Measurements from ENCODE around the gene TSPAN10. TPM values are rescaled to one million over a fixed set of nuclear protein-coding genes. Genes with fewer than 3 reads are reported as not detected.
A peak's percentile ranks its signal among the peaks of the same experiment; 100 is the strongest.

The TSPAN10 gene
- total and polyA plus RNA-seq, 9 of the 15 experiments (the other 6 are each of a cell fraction or from before 2014, with no cell fraction given) = 0.05 to 0.31 (median 0.13) TPM; not detected in 1

- TF ChIP-seq RREB1 (CRISPR knock-in tag; IDR thresholded peaks at IDR 0.05) (no peak), L3MBTL2 (IDR thresholded peaks at IDR 0.05) (0 out of 2 replicates have a peak, but pooled peaks have one; percentile 10)
- TF ChIP-seq, protein P1, sequence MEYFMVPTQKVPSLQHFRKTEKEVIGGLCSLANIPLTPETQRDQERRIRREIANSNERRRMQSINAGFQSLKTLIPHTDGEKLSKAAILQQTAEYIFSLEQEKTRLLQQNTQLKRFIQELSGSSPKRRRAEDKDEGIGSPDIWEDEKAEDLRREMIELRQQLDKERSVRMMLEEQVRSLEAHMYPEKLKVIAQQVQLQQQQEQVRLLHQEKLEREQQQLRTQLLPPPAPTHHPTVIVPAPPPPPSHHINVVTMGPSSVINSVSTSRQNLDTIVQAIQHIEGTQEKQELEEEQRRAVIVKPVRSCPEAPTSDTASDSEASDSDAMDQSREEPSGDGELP (CRISPR knock-in tag; IDR thresholded peaks at IDR 0.05; ENCODE audit: borderline replicate concordance) = peak; percentile 62
Measured at GRCh38 chr17:81667754-81668153, 30.8 kb downstream of the TSPAN10 start (continued).

DNA sequence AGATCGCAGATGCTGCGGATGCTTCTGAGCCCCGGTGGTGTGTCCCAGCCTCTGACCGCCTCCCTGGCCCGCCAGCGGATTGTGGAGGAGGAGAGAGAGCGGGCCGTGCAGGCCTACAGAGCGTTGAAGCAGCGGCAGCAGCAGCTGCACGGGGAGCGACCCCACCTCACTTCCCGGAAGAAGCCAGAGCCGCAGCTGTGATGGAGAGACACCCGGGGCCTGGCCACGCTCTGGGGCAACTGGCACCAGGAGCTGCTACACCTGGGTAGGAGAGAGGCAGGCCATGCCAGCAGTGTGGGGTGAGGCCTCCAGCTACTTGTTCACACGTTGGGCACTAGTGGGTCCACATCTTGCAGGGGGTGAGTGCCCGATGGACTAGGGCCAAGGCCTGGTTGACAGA lies 35.5 kb downstream of the TSPAN10 start:
- no peak overlapping the region for H3K4me3 ChIP-seq
- FAIRE-seq (no peak), ATAC-seq (no peak), DNase-seq (ENCODE audit: extremely low read depth in 1 of 4, low spot score in 3 of 4) (no peak)
- no peaks in the 10 kb centered on the region for H3K9me1 ChIP-seq (ENCODE audit: control insufficient read depth, insufficient read depth, low read length)
- in situ Hi-C loops (cut with MboI) = no loop called here
- H3K27me3 ChIP-seq (ENCODE audit: control insufficient read depth in 2 of 2, insufficient read depth in 2 of 2, low read length in 2 of 2) = no peaks in the 10 kb centered on the region
- WGBS (ENCODE audit: insufficient coverage, low coverage, missing lambda C conversion rate) = 89% methylated on average over 10 of the region's 18 CpGs
- ChIA-PET POLR2A (interaction anchor here (0.8 to 1.9 kb wide), 5 partner anchors 8 to 29 kb away, joined by 3 to 8 read pairs (median 4); partner anchors contain the start of genes ARL16 and HGS), CTCF (ENCODE audit: low intra/inter-chr PET ratio) (no interaction called here)
- no peaks in the 10 kb centered on the region for H4K20me1 ChIP-seq (replicated peaks; ENCODE audit: control insufficient read depth, insufficient read depth, low read length)
- BruUV-seq (replicated peaks) = no TSS peak
- H3K4me2 ChIP-seq (ENCODE audit: insufficient read depth, low read length) = no peak overlapping the region
- H3K27ac ChIP-seq (ENCODE audit: extremely low read depth, low read depth, low read length) = no peak overlapping the region
- H2AFZ ChIP-seq (ENCODE audit: low read depth, low read length) = no peak overlapping the region
- peaks cover 74% of the 10 kb centered on the region for H3K36me3 ChIP-seq (ENCODE audit: control insufficient read depth, insufficient read depth, low read length)
- H3K79me2 ChIP-seq (ENCODE audit: control insufficient read depth, insufficient read depth, low read length) = peaks cover 29% of the 10 kb centered on the region
- peaks cover 6 to 59% of the 10 kb centered on the region in 2 experiments; a peak in 4 of 5 replicates for H3K4me1 ChIP-seq (replicated peaks in 1 of 2; ENCODE audit: control insufficient read depth in 2 of 2, insufficient read depth in 2 of 2, low read length in 2 of 2)
- intact Hi-C loops (cut with micrococcal nuclease) = no loop called here
- H3K9me3 ChIP-seq (replicated peaks; ENCODE audit: control insufficient read depth, insufficient read depth, low read depth, low read length) = no peaks in the 10 kb centered on the region
- H3K9ac ChIP-seq (ENCODE audit: insufficient read depth in 1 of 2, low read depth in 2 of 2, low read length in 2 of 2) = peak overlapping the region in 1 of 2 experiments; percentile 71; a peak in 2 of 4 replicates
- TF ChIP-seq, protein P2, sequence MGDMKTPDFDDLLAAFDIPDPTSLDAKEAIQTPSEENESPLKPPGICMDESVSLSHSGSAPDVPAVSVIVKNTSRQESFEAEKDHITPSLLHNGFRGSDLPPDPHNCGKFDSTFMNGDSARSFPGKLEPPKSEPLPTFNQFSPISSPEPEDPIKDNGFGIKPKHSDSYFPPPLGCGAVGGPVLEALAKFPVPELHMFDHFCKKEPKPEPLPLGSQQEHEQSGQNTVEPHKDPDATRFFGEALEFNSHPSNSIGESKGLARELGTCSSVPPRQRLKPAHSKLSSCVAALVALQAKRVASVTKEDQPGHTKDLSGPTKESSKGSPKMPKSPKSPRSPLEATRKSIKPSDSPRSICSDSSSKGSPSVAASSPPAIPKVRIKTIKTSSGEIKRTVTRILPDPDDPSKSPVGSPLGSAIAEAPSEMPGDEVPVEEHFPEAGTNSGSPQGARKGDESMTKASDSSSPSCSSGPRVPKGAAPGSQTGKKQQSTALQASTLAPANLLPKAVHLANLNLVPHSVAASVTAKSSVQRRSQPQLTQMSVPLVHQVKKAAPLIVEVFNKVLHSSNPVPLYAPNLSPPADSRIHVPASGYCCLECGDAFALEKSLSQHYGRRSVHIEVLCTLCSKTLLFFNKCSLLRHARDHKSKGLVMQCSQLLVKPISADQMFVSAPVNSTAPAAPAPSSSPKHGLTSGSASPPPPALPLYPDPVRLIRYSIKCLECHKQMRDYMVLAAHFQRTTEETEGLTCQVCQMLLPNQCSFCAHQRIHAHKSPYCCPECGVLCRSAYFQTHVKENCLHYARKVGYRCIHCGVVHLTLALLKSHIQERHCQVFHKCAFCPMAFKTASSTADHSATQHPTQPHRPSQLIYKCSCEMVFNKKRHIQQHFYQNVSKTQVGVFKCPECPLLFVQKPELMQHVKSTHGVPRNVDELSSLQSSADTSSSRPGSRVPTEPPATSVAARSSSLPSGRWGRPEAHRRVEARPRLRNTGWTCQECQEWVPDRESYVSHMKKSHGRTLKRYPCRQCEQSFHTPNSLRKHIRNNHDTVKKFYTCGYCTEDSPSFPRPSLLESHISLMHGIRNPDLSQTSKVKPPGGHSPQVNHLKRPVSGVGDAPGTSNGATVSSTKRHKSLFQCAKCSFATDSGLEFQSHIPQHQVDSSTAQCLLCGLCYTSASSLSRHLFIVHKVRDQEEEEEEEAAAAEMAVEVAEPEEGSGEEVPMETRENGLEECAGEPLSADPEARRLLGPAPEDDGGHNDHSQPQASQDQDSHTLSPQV (IDR thresholded peaks at IDR 0.05) = no peak
- TF ChIP-seq RBFOX2 (IDR thresholded peaks at IDR 0.05; ENCODE audit: low read depth, low read length) (peak; percentile 52; the same call in 1 of the 2 replicates), ZBTB17 (CRISPR knock-in tag; IDR thresholded peaks at IDR 0.05) (no peak), XRCC4 (IDR thresholded peaks at IDR 0.05; ENCODE audit: extremely low read depth, insufficient read depth, insufficient read length) (no peak), IRF2 (CRISPR knock-in tag; IDR thresholded peaks at IDR 0.05) (no peak)
